Muscle of leg (tissue), 11 donors: ENCODE measurements around the gene IGF2R. TPM values are rescaled to one million over a fixed set of nuclear protein-coding genes. Genes with fewer than 3 reads are reported as not detected.
"Not testable (repeated sequence)": the region's sequence is repeated elsewhere in the genome, so short reads cannot be mapped to it uniquely, and the experiment has no call there.

Source experiments
- DNase-seq: peaks from one replicate; pipeline ENCODE4 v3.0.0; 2013
- H3K27ac ChIP-seq: one replicate; pipeline ENCODE4 v1.5.1; 2013; ENCODE audit warnings: mild to moderate bottlenecking, low read length, control low read depth
- H3K27me3 ChIP-seq: one replicate; pipeline ENCODE4 v1.6.1; 2013; ENCODE audit warnings: low read length; ENCODE audit not compliant: control insufficient read depth, insufficient read depth
- H3K36me3 ChIP-seq: one replicate; pipeline ENCODE4 v1.6.1; 2013; ENCODE audit warnings: low read length; ENCODE audit not compliant: control insufficient read depth, insufficient read depth
- H3K4me1 ChIP-seq: one replicate; pipeline ENCODE4 v1.6.1; 2013; ENCODE audit warnings: low read length; ENCODE audit not compliant: control insufficient read depth, insufficient read depth
- H3K4me3 ChIP-seq: one replicate; pipeline ENCODE4 v1.5.1; 2013; ENCODE audit warnings: low read length, control low read depth
- H3K9me3 ChIP-seq: replicated peaks from 2 replicates; pipeline ENCODE4 v1.6.1; 2013; ENCODE audit warnings: low read depth, low read length; ENCODE audit not compliant: control insufficient read depth
- WGBS: methylation state at CpG from one replicate; pipeline ENCODE4 v1.1.5; 2013; ENCODE audit warnings: missing lambda C conversion rate; ENCODE audit not compliant: insufficient coverage; 5-methylcytosine and 5-hydroxymethylcytosine counted together
- polyA plus RNA-seq, 8 donors: library from polyadenylated mRNA; unstranded; fragments of 120-200 nt; gene quantifications; one replicate each; pipeline versions ENCODE4 v1.2.1 to v1.2.3, GENCODE V29; 2013; ENCODE audit warnings: inconsistent platforms in 1 of 8, low replicate concordance in 1 of 8; ENCODE audit not compliant: insufficient read length in 8 of 8, insufficient read depth in 1 of 8
- total RNA-seq: library from RNA; stranded (reverse); fragments of 120-200 nt; gene quantifications from one replicate; pipeline ENCODE4 v1.2.4, GENCODE V29; 2013

The IGF2R gene
- total and polyA plus RNA-seq, 9 donors = 66.6 to 133 (median 123) TPM

DNA sequence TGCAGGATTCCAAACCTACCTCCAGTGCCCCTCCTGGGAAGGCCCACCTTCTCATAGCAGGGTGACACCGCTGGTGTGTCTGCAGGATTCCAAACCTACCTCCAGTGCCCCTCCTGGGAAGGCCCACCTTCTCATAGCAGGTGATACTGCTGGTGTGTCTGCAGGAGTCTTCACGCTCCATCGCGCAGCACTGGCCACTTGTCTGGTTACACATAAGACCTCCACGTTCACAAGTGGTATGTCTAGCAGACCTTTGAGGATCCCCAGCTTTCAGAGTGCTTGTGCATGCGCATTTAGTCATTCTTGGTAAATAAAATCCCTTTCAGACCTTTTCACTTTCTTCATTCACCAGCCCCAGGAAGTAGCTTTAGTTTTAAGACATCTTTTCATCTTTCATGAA, 123.3 kb downstream of the IGF2R start:
- 100% methylated on average over 3 of the region's 6 CpGs for WGBS
- H3K4me1 ChIP-seq = peaks cover 15% of the 10 kb centered on the region
- peaks cover 66% of the 10 kb centered on the region for H3K36me3 ChIP-seq
- not testable (repeated sequence) for DNase-seq, H3K4me3 ChIP-seq, H3K27me3 ChIP-seq, H3K9me3 ChIP-seq, H3K27ac ChIP-seq

GRCh38 chr6:160092602-160093001, 123.7 kb downstream of the IGF2R start:
- Histone ChIP-seq H3K4me1 (peaks cover 15% of the 10 kb centered on the region), H3K36me3 (peaks cover 66% of the 10 kb centered on the region), H3K27me3 (no peaks in the 10 kb centered on the region), H3K4me3 (no peak overlapping the region), H3K27ac (no peak overlapping the region), H3K9me3 (no peaks in the 10 kb centered on the region)
- 94% methylated on average over 10 of the region's 10 CpGs for WGBS
- DNase-seq = no peak

DNA sequence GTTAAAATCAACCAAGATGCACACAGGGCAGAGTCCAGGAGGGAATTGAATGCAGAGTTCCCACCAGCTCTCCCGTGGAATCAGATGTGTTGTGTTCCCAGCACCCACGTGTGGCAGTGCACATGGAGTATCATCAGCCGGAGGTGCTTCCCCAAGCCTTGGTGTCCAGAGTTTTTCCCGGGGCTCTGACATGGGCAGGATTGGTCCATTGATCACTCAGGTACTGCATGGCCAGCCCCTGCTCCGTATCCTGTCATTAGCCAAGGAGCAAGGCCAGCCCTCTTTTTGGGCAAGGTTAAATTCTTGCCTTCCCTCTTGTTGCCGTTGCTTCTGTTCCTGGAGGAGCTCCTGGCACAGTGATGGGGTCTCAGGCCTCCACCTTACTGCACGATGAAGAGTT, 124.2 kb downstream of the IGF2R start:
- H3K4me3 ChIP-seq = no peak overlapping the region
- H3K4me1 ChIP-seq = peaks cover 12% of the 10 kb centered on the region
- no peak overlapping the region for H3K27ac ChIP-seq
- no peaks in the 10 kb centered on the region for H3K27me3 ChIP-seq
- 79% methylated on average over 6 of the region's 7 CpGs for WGBS
- DNase-seq = no peak
- no peaks in the 10 kb centered on the region for H3K9me3 ChIP-seq
- H3K36me3 ChIP-seq = peaks cover 69% of the 10 kb centered on the region

DNA sequence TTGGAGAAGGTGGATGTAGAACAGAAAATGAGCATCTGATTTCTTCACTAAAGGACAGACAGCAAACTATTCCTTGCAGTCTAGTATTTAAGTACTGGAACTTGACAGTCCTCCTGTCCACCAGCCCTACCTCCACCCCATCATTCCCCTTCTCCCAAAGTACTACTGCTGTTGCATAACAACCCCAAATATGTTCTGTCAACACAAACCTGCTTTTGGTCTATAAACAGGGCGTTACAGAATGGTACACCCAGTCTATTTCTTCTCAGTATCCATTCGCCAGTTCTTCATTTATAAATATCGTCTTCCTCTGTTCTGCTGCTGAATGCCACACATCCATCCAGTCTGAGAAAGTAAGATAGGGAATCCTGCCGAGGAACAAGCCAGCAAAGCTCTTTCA, 125.1 kb downstream of the IGF2R start:
- H3K4me1 ChIP-seq = peaks cover 8% of the 10 kb centered on the region
- H3K9me3 ChIP-seq = no peaks in the 10 kb centered on the region
- H3K4me3 ChIP-seq = no peak overlapping the region
- DNase-seq = no peak
- H3K27ac ChIP-seq = no peak overlapping the region
- 90% methylated on average over 4 of the region's 4 CpGs for WGBS
- H3K27me3 ChIP-seq = no peaks in the 10 kb centered on the region
- peaks cover 74% of the 10 kb centered on the region for H3K36me3 ChIP-seq

GRCh38 chr6:160095146-160095845, 126.4 kb downstream of the IGF2R start:
- no peaks in the 10 kb centered on the region for H3K4me1 ChIP-seq
- no peaks in the 10 kb centered on the region for H3K27me3 ChIP-seq
- WGBS = 87% methylated on average over 7 of the region's 8 CpGs
- peaks cover 63% of the 10 kb centered on the region for H3K36me3 ChIP-seq
- no peak for DNase-seq
- no peaks in the 10 kb centered on the region for H3K9me3 ChIP-seq
- H3K4me3 ChIP-seq = no peak overlapping the region
- no peak overlapping the region for H3K27ac ChIP-seq

DNA sequence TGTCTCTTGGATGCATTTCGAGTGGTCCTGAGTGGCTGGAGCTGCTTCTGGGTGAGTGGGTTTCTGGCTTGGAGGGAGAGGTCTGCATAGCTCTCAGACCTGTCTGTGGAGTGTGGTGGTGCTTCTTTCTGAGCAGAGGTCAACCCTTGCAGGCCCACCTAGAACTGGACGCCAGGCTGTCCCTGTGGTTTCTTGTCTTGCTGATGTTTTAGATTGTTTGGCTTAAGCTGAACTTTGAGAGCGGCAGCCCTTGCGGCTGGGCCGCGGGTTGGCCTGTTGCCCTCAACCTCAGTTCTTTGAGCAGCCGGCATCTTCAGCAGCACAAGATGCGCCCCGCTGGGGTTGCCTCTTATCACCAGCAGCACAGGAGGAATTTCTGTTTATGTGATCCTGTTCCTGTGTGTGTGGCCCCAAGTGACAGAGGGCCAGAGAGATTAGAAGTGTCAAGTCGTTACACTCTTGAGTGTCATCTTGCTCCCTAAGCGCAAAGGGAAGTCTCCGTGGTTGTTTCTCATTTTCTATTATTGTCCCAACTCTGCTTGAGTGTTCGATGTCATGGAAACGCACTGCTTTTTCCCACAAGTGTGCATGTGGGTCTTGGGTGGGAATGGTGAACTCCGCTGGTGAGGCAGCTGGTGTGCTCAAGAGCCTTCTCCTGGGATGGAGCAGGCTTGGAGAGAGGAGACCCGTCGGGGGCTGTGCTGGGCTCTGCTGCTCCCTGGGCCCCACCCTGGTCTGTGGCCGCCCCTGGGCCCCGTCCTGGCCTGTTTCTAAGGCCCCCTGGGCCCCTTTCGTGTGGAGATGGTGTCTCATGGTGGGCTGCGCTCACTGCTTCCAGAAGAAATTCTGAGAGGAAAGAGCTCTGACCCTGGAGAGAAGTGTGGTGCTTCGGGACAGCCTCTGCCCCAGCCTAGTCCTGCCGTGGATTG, 132.7 kb downstream of the IGF2R start:
- Histone ChIP-seq H3K27me3 (no peaks in the 10 kb centered on the region), H3K27ac (no peak overlapping the region), H3K36me3 (peaks cover 71% of the 10 kb centered on the region), H3K9me3 (no peaks in the 10 kb centered on the region), H3K4me1 (no peaks in the 10 kb centered on the region), H3K4me3 (no peak overlapping the region)
- no peak for DNase-seq
- 91% methylated on average over 10 of the region's 23 CpGs for WGBS

- Histone ChIP-seq H3K9me3 (no peaks in the 10 kb centered on the region), H3K4me1 (no peaks in the 10 kb centered on the region), H3K36me3 (peaks cover 68% of the 10 kb centered on the region), H3K27me3 (no peaks in the 10 kb centered on the region), H3K4me3 (no peak overlapping the region), H3K27ac (no peak overlapping the region)
- DNase-seq = no peak
- 94% methylated on average over 10 of the region's 16 CpGs for WGBS
Measured at GRCh38 chr6:160102399-160102798, 133.5 kb downstream of the IGF2R start.

DNA sequence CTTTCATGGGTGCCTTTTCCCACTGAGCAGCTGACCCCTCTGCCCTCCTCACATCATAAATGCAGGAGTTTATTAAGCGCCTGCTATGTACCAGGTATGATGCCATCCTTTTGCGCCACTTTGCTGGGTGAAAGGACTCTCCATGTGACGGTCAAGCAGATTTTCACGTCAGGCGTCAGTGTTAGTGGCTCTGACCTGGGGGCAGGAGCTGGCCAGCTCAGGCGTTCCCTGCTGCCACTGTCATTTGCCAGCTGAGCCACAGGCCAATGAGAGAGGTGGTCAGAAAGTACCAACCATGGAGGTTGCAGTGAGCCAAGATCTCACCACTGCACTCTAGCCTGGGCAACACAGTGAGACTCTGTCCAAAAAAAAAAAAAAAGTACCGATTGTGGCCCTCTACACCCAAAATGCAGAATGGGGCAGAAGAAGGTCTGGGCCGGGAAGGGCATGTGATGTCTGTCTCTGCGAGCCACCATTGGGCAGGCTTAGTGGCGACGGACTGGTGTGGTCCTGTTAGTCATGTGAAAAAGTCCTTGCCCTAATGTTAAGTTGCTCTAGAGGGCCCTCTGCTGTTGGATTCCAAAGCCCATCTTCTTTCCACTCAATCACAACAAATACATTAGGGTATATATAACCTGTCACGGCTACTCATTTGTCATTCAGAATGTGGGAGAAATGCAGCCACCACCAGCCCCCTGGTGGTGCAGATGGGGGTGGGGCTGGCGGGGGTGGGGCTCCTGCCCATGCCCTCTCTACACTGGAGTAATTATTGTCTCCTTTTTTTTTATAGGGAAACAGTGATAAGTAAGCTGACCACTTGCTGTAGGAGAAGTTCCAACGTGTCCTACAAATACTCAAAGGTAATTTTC, 134.3 kb downstream of the IGF2R start:
- DNase-seq = no peak
- no peaks in the 10 kb centered on the region for H3K9me3 ChIP-seq
- no peak overlapping the region for H3K27ac ChIP-seq
- H3K4me1 ChIP-seq = no peaks in the 10 kb centered on the region
- H3K36me3 ChIP-seq = peaks cover 66% of the 10 kb centered on the region
- no peak overlapping the region for H3K4me3 ChIP-seq
- 90% methylated on average over 7 of the region's 14 CpGs for WGBS
- H3K27me3 ChIP-seq = no peaks in the 10 kb centered on the region

DNA sequence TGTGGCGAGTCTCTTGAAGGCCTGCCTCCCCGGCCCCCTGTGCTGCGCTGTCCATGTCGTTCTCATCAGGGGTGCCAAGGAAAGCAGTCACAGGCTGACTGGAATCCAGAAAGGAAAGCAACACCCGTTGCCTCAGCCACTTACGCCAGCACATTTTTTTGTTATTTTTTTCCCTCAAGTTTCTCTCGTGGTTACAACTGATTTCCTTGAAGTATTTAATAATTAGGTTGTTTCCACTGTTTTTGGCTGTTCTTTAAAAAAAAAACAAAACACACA, 134.9 kb downstream of the IGF2R start:
- Histone ChIP-seq H3K36me3 (peaks cover 64% of the 10 kb centered on the region), H3K9me3 (no peaks in the 10 kb centered on the region), H3K27ac (no peak overlapping the region), H3K27me3 (no peaks in the 10 kb centered on the region), H3K4me1 (no peaks in the 10 kb centered on the region), H3K4me3 (no peak overlapping the region)
- 91% methylated on average over 4 of the region's 7 CpGs for WGBS
- no peak for DNase-seq
